ENCODE results near the gene IARS1.

IARS1 gene

DNA sequence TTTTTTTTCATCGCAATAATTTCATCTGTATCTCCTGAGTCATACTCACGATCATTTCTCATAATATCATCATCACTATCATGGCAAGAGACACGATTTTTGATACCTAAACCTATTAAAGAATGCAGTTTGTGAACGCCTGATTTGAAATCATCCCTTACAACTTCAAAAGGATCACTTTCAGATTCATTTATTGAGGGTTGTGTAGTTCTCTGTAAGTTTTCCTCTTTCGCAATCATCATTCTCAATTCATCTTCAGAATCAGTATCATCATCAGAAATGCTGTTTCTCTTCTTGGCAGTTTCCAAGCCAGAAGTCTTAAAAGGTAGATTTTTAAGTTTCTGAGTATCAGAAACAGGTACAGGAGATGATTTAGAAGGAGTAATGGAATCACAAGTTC is 22.0 kb upstream of the IARS1 start:
- peaks cover 29% of the 10 kb centered on the region for H3K36me3 ChIP-seq (ENCODE audit: control insufficient read depth, insufficient read depth, low read length)
- no peak overlapping the region for H3K27ac ChIP-seq (ENCODE audit: low read depth, low read length)

DNA sequence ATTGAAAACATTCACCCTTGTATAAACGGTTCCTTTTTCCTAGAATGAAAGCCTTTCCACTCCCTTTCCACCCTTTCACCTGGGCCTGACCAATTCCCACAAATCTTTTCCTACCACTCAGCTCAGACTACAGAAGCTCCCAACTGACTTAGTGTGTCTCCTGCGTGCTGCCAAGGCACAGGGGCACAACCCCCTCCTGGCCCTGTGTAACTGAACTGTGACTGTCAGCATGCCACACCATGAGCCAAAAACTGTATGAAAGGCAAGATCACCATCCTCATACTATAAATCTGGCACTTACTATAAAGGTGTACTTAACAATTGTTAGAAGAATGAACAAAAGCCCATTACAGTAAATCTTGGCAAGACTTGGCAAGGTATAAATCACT is 20.1 kb upstream of the IARS1 start:
- H3K4me3 ChIP-seq (ENCODE audit: low read length): no peak overlapping the region
- H3K27me3 ChIP-seq (ENCODE audit: control insufficient read depth, insufficient read depth, low read length): no peaks in the 10 kb centered on the region
- H3K9ac ChIP-seq (ENCODE audit: low read length): no peak overlapping the region
- H3K27ac ChIP-seq (ENCODE audit: low read depth, low read length): no peak overlapping the region
- H3K36me3 ChIP-seq (ENCODE audit: control insufficient read depth, insufficient read depth, low read length): peaks cover 36% of the 10 kb centered on the region
- H3K4me1 ChIP-seq (ENCODE audit: control insufficient read depth, insufficient read depth, low read length): no peaks in the 10 kb centered on the region

More for the DNA sequence above, 22.0 kb upstream of the IARS1 start:
- Histone ChIP-seq H3K27me3 (ENCODE audit: control insufficient read depth, insufficient read depth, low read length) (no peaks in the 10 kb centered on the region), H3K4me1 (ENCODE audit: control insufficient read depth, insufficient read depth, low read length) (no peaks in the 10 kb centered on the region), H3K9ac (ENCODE audit: low read length) (no peak overlapping the region), H3K4me3 (ENCODE audit: low read length) (no peak overlapping the region)

DNA sequence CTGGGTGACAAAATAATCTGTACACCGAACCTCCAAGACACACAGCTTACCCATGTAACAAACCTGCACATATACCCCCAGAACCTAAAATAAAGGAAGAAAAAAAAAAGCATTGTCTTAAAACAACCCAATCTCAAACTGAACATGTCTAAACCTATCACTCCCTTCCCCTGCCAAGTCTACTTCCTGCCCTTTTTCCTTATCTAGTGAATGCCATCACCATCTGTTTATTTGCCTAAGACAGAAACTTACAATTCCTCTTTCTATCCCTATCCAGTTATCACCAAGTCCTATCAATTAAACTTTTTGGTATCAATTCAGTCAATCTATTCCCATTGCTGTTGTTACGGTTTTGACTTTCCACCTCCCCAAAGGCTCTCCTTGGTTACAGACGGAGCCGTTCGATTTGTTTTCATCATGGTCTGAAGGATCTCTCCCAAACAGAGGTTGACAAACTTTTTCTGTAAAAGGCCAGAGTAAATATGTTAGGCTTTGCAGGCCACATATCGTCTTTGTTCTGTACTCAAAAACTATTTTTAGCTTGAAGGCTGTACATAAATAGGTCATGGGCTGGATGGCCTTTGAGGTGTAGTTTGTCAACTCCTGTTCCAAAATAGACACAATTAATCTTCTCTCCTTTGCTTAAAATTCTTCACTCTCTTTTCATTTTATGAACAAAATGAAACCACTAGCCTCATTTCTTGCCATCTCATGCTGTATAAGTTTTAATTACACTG is 19.6 kb upstream of the IARS1 start:
- no peak overlapping the region for H3K4me3 ChIP-seq (ENCODE audit: low read length)
- no peaks in the 10 kb centered on the region for H3K4me1 ChIP-seq (ENCODE audit: control insufficient read depth, insufficient read depth, low read length)
- peaks cover 41% of the 10 kb centered on the region for H3K36me3 ChIP-seq (ENCODE audit: control insufficient read depth, insufficient read depth, low read length)
- no peak overlapping the region for H3K9ac ChIP-seq (ENCODE audit: low read length)
- no peaks in the 10 kb centered on the region for H3K27me3 ChIP-seq (ENCODE audit: control insufficient read depth, insufficient read depth, low read length)
- no peak overlapping the region for H3K27ac ChIP-seq (ENCODE audit: low read depth, low read length)

DNA sequence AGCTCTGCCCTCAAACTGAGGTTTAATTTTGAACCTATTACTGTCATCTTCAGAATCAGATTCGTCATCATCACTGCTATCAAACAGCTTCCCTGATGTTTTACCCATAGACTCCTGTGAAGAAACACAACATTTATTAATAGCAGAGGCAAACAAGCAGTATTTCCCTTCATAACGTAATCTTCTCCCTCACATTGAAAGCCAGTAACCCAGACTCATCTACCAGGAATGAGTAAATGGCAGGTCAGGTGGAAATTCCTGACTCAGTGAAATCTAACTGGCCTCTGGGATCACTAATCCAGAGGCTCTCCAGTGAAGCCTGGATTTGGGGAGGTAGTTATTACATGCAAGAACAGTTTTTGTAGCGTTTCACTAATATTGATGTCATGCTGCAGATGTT is 17.1 kb upstream of the IARS1 start:
- Histone ChIP-seq H3K27me3 (ENCODE audit: control insufficient read depth, insufficient read depth, low read length) (no peaks in the 10 kb centered on the region), H3K36me3 (ENCODE audit: control insufficient read depth, insufficient read depth, low read length) (peaks cover 38% of the 10 kb centered on the region), H3K27ac (ENCODE audit: low read depth, low read length) (no peak overlapping the region), H3K9ac (ENCODE audit: low read length) (no peak overlapping the region), H3K4me1 (ENCODE audit: control insufficient read depth, insufficient read depth, low read length) (no peaks in the 10 kb centered on the region), H3K4me3 (ENCODE audit: low read length) (no peak overlapping the region)

DNA sequence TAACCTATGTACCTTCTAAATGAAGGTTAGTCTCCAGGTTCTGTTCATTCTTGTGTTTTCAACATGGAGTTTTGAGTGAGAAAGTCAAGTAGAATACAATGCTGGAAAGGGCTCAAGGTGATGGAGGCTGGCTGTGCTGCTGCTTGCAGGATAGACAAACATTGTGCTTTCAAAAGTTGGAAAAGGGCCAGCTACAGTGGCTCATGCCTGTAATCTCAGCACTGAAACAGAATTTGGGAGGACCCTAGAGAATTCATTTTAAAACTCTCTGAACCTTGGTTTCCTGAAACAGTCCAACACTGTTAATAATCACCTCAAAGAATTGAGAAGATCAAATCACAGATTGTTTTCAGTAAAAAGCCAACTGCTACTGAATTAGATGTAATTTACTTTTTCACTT is 15.4 kb upstream of the IARS1 start:
- H3K9ac ChIP-seq (ENCODE audit: low read length): no peak overlapping the region
- no peaks in the 10 kb centered on the region for H3K4me1 ChIP-seq (ENCODE audit: control insufficient read depth, insufficient read depth, low read length)
- no peaks in the 10 kb centered on the region for H3K27me3 ChIP-seq (ENCODE audit: control insufficient read depth, insufficient read depth, low read length)
- H3K27ac ChIP-seq (ENCODE audit: low read depth, low read length): no peak overlapping the region
- H3K4me3 ChIP-seq (ENCODE audit: low read length): no peak overlapping the region
- peaks cover 41% of the 10 kb centered on the region for H3K36me3 ChIP-seq (ENCODE audit: control insufficient read depth, insufficient read depth, low read length)

DNA sequence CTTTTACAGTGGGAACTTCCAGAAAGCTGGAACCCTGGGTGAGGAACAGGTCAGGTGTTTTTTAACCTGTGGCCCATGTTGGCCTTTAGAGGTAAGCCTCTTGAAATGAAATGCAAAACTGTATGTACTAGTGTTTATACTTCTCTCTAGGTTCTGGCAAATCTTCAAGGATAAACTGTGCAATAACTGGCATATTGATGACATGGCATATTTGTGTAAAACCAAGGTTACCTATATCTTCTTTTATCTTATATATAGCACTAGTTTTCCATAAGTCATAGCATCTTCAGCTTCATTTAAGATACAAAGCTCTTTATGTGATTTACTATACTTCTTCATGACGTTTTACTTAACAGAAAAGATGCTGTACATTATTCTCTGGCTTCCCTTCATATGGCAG is 7.4 kb upstream of the IARS1 start:
- Histone ChIP-seq H3K9ac (ENCODE audit: low read length) (no peak overlapping the region), H3K27ac (ENCODE audit: low read depth, low read length) (no peak overlapping the region), H3K4me3 (ENCODE audit: low read length) (no peak overlapping the region), H3K4me1 (ENCODE audit: control insufficient read depth, insufficient read depth, low read length) (no peaks in the 10 kb centered on the region), H3K27me3 (ENCODE audit: control insufficient read depth, insufficient read depth, low read length) (no peaks in the 10 kb centered on the region), H3K36me3 (ENCODE audit: control insufficient read depth, insufficient read depth, low read length) (peaks cover 15% of the 10 kb centered on the region)

DNA sequence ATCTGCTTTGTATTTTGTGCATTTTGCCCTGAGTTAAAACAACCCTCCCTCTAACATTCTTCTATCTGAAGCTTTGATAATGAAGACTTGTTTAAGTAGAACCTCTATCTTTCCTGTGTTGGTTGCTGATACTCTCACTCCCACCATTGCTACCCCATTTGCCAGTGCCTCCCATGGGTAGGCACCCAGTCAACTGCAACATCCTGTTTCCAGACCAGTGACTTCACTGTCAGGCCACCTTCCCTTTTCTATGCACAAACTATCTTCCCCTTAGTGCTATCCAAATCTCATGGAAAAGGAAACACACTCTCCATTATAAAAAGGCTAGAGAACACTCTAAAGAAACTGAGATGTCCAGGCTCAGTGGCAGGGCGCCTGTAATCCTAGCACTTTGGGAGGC is 5.6 kb upstream of the IARS1 start:
- Histone ChIP-seq H3K36me3 (ENCODE audit: control insufficient read depth, insufficient read depth, low read length) (peaks cover 12% of the 10 kb centered on the region), H3K4me1 (ENCODE audit: control insufficient read depth, insufficient read depth, low read length) (peaks cover 6% of the 10 kb centered on the region), H3K27me3 (ENCODE audit: control insufficient read depth, insufficient read depth, low read length) (no peaks in the 10 kb centered on the region), H3K9ac (ENCODE audit: low read length) (no peak overlapping the region), H3K4me3 (ENCODE audit: low read length) (no peak overlapping the region), H3K27ac (ENCODE audit: low read depth, low read length) (no peak overlapping the region)

DNA sequence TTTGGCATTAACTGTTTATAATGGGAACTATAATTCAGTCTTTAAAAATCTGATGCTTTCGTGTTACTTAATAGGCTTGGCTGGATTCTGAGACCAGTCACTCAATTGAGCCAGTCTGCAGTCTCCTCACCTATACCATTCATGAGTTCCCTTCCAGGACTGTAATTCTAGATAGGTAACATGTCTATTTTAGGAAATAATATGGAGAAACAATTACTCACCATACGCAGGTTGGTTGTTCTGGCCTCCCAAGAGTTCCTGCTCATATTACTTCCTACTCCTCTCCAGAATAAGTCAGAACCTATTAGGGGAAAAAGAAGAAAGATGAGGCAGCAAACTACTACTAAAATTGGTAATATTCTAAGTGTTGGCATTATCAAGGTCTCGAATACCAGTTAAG is 4.5 kb upstream of the IARS1 start:
- Histone ChIP-seq H3K4me3 (ENCODE audit: low read length) (no peak overlapping the region), H3K27ac (ENCODE audit: low read depth, low read length) (no peak overlapping the region), H3K27me3 (ENCODE audit: control insufficient read depth, insufficient read depth, low read length) (no peaks in the 10 kb centered on the region), H3K4me1 (ENCODE audit: control insufficient read depth, insufficient read depth, low read length) (peaks cover 8% of the 10 kb centered on the region), H3K9ac (ENCODE audit: low read length) (no peak overlapping the region), H3K36me3 (ENCODE audit: control insufficient read depth, insufficient read depth, low read length) (peaks cover 12% of the 10 kb centered on the region)

DNA sequence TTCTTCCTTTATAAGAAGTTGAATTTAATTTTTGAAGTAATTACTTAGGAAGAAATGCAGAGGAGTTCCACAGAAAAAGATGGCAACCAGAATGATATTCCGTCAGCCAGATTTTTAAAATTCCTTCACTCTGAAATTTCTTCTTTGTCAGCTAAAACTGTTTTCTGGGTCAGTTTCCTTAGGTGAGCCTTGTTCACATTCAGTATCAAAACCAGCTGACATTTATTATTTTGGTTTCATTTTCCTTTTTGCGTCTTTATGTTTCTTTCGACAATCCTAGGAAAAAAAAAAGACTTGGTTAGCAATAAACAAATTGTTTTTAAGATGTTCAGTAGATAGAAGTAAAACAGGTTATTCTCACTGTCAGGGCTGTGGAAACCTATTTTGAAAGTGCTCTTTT is 4.1 kb upstream of the IARS1 start:
- no peak overlapping the region for H3K4me3 ChIP-seq (ENCODE audit: low read length)
- no peak overlapping the region for H3K27ac ChIP-seq (ENCODE audit: low read depth, low read length)
- peaks cover 12% of the 10 kb centered on the region for H3K4me1 ChIP-seq (ENCODE audit: control insufficient read depth, insufficient read depth, low read length)
- H3K9ac ChIP-seq (ENCODE audit: low read length): no peak overlapping the region
- no peaks in the 10 kb centered on the region for H3K27me3 ChIP-seq (ENCODE audit: control insufficient read depth, insufficient read depth, low read length)
- H3K36me3 ChIP-seq (ENCODE audit: control insufficient read depth, insufficient read depth, low read length): peaks cover 9% of the 10 kb centered on the region

DNA sequence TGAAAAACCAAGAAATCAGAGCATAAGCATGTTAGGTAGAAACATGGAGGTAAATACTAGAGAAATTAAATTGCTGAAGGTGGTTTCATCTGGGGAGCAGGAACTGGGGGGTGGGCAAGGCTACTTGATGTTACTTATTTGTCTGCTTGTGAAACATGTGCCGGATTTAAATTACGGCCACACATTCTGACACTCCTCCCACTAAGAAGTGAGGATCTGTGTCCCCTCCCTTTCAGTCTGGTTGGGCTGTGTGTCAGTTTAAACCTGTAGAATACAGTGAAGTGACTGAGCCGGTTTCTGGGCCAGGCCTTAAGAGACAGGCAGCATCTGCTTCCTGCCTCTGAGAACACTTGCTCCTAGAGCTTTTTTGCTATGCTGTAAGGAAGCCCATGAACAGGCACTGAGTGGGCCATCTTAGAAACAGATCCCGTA is 2.3 kb upstream of the IARS1 start:
- peaks cover 3% of the 10 kb centered on the region for H3K36me3 ChIP-seq (ENCODE audit: control insufficient read depth, insufficient read depth, low read length)
- no peaks in the 10 kb centered on the region for H3K27me3 ChIP-seq (ENCODE audit: control insufficient read depth, insufficient read depth, low read length)
- no peak overlapping the region for H3K4me3 ChIP-seq (ENCODE audit: low read length)
- H3K4me1 ChIP-seq (ENCODE audit: control insufficient read depth, insufficient read depth, low read length): peaks cover 15% of the 10 kb centered on the region
- H3K27ac ChIP-seq (ENCODE audit: low read depth, low read length): no peak overlapping the region
- H3K9ac ChIP-seq (ENCODE audit: low read length): no peak overlapping the region

DNA sequence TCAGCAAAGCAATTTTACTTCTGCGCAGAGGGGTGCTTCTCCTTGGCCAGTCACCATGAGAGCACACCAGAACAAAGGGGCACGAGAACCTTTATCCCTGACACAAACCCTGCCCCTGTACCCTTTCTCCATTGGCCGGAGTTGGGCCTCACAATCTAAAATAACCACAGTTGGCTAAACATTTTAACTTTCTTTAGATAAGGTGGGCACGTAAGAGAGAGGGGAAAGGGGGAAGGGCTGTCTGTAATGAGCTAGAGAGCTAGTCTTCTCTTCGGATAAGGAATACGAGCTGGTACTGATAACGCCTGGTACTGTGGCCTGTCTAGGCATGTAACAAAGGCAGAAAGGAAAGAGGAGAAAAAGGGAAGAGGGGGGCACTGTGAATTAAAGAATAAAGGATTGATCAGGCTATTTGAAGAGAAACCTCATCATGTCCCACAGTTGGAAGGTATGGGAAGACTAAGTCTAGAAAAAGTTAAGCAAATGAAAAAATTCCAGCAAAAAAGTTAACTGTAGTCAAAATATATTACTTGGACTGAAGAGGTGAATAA is 1.8 kb upstream of the IARS1 start:
- Histone ChIP-seq H3K27ac (ENCODE audit: low read depth, low read length) (no peak overlapping the region), H3K9ac (ENCODE audit: low read length) (no peak overlapping the region), H3K4me3 (ENCODE audit: low read length) (no peak overlapping the region), H3K27me3 (ENCODE audit: control insufficient read depth, insufficient read depth, low read length) (no peaks in the 10 kb centered on the region), H3K36me3 (ENCODE audit: control insufficient read depth, insufficient read depth, low read length) (peaks cover 2% of the 10 kb centered on the region), H3K4me1 (ENCODE audit: control insufficient read depth, insufficient read depth, low read length) (peaks cover 15% of the 10 kb centered on the region)

DNA sequence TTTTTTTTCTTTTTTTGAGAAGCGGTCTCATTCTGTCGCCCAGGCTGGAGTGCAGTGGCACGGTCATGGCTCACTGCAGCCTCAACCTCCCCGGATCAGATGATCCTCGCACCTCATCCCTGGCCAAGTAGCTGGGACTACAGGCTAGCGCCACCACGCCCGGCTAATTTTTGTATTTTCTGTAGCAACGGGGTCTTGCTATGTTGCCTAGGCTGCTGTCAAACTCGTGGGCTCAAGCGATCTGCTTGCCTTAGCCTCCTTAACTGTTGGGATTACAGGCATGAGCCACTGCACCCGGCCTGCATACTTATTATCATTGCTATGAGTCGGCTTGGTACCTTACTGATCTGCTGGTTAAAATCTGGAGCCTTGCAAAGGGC is 790 bp upstream of the IARS1 start:
- peaks cover 2% of the 10 kb centered on the region for H3K36me3 ChIP-seq (ENCODE audit: control insufficient read depth, insufficient read depth, low read length)

DNA sequence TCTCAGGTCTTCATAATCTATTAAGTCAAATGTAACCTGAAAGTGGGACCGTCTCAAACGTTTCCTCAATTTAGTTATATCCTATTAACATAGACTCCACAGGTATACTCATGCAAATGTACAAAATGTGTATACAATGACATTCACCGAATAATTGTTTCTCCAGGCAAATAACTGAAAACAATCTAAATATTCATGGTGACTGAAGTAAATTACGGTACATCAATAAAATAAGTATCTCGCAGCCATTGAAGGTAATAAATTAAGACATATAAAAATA is 482 bp downstream of the IARS1 start:
- H3K4me1 ChIP-seq (ENCODE audit: control insufficient read depth, insufficient read depth, low read length): peaks cover 15% of the 10 kb centered on the region
- peak overlapping the region; percentile 97 for H3K4me3 ChIP-seq (ENCODE audit: low read length)
- peak overlapping the region; percentile 80 for H3K27ac ChIP-seq (ENCODE audit: low read depth, low read length)
- H3K27me3 ChIP-seq (ENCODE audit: control insufficient read depth, insufficient read depth, low read length): no peaks in the 10 kb centered on the region
- peaks cover 6% of the 10 kb centered on the region for H3K36me3 ChIP-seq (ENCODE audit: control insufficient read depth, insufficient read depth, low read length)
- no peak overlapping the region for H3K9ac ChIP-seq (ENCODE audit: low read length)

More for the DNA sequence above, 790 bp upstream of the IARS1 start:
- Histone ChIP-seq H3K4me3 (ENCODE audit: low read length) (peak overlapping the region; percentile 97), H3K4me1 (ENCODE audit: control insufficient read depth, insufficient read depth, low read length) (peaks cover 15% of the 10 kb centered on the region), H3K9ac (ENCODE audit: low read length) (peak overlapping the region; percentile 50), H3K27ac (ENCODE audit: low read depth, low read length) (peak overlapping the region; percentile 80), H3K27me3 (ENCODE audit: control insufficient read depth, insufficient read depth, low read length) (no peaks in the 10 kb centered on the region)

Data from rectal smooth muscle tissue (tissue), 1 donor.